ENCODE measurements around the gene RHBDL2. TPM values are rescaled to one million over a fixed set of nuclear protein-coding genes. Genes with fewer than 3 reads are reported as not detected.

RHBDL2 gene
- polyA plus RNA-seq, 3 donors: 0.08 TPM; not detected in 2

- H2AFZ ChIP-seq (ENCODE audit: insufficient read depth, low read depth, low read length, poor library complexity, severe bottlenecking): no peak overlapping the region
Measured at GRCh38 chr1:38953433-38953860, 11.8 kb upstream of the RHBDL2 start.

GRCh38 chr1:38950553-38950952 is 8.9 kb upstream of the RHBDL2 start:
- Histone ChIP-seq H3K27ac (ENCODE audit: low read depth in 1 of 2, low read length in 2 of 2) (no peak overlapping the region), H3K27me3 (ENCODE audit: control insufficient read depth in 2 of 2, insufficient read depth in 2 of 2, low read length in 2 of 2) (no peaks in the 10 kb centered on the region), H3K4me3 (replicated peaks in 1 of 3; ENCODE audit: low read depth in 2 of 3, low read length in 3 of 3) (no peak overlapping the region), H3K9ac (ENCODE audit: insufficient read depth, low read length, poor library complexity, severe bottlenecking) (no peak overlapping the region), H3K4me1 (ENCODE audit: control insufficient read depth in 1 of 2, insufficient read depth in 2 of 2, low read length in 2 of 2) (no peaks in the 10 kb centered on the region), H2AFZ (ENCODE audit: insufficient read depth, low read depth, low read length, poor library complexity, severe bottlenecking) (no peak overlapping the region), H4K20me1 (ENCODE audit: insufficient read depth, low read length) (no peaks in the 10 kb centered on the region), H3K9me3 (replicated peaks in 1 of 2; ENCODE audit: control insufficient read depth in 1 of 2, insufficient read depth in 1 of 2, low read length in 2 of 2) (peaks cover 0 to 4% of the 10 kb centered on the region in 2 donors), H3K36me3 (replicated peaks in 1 of 2; ENCODE audit: control insufficient read depth in 1 of 2, insufficient read depth in 2 of 2, low read length in 2 of 2) (no peaks in the 10 kb centered on the region), H3K79me2 (ENCODE audit: insufficient read depth, low read length) (no peaks in the 10 kb centered on the region), H3K4me2 (replicated peaks; ENCODE audit: extremely low read depth, low read length, poor library complexity, severe bottlenecking) (no peak overlapping the region)
- WGBS (ENCODE audit: insufficient coverage): no CpG with 5 or more reads among the region's 2 CpGs
- intact Hi-C loops (cut with micrococcal nuclease): no loop called here
- Mint-ChIP-seq H3K9me3 (peaks cover 0 to 10% (median 5%) of the 10 kb centered on the region in 7 donors), H3K27ac (no peak overlapping the region), H3K4me3 (no peak overlapping the region), H3K27me3 (ENCODE audit: low read depth in 3 of 3) (peaks cover 0 to 7% (median 3%) of the 10 kb centered on the region in 3 donors), H3K4me1 (peaks cover 4% of the 10 kb centered on the region), H3K36me3 (no peaks in the 10 kb centered on the region)
- TF ChIP-seq CTCF (IDR thresholded peaks at IDR 0.05): no peak
- no peak for DNase-seq

More at GRCh38 chr1:38953433-38953860, 11.8 kb upstream of the RHBDL2 start:
- Mint-ChIP-seq H3K9me3 (peaks cover 0 to 7% (median 0%) of the 10 kb centered on the region in 7 donors), H3K36me3 (no peaks in the 10 kb centered on the region), H3K4me3 (no peak overlapping the region), H3K4me1 (peaks cover 4% of the 10 kb centered on the region), H3K27ac (peak overlapping the region in 1 of 7 donors; percentile 11), H3K27me3 (ENCODE audit: low read depth in 3 of 3) (peaks cover 0 to 7% (median 3%) of the 10 kb centered on the region in 3 donors)
- no CpG with 5 or more reads among the region's 4 CpGs for WGBS (ENCODE audit: insufficient coverage)
- Histone ChIP-seq H3K27me3 (ENCODE audit: control insufficient read depth in 2 of 2, insufficient read depth in 2 of 2, low read length in 2 of 2) (no peaks in the 10 kb centered on the region), H3K9me3 (replicated peaks in 1 of 2; ENCODE audit: control insufficient read depth in 1 of 2, insufficient read depth in 1 of 2, low read length in 2 of 2) (no peaks in the 10 kb centered on the region), H3K36me3 (replicated peaks in 1 of 2; ENCODE audit: control insufficient read depth in 1 of 2, insufficient read depth in 2 of 2, low read length in 2 of 2) (no peaks in the 10 kb centered on the region), H3K4me2 (replicated peaks; ENCODE audit: extremely low read depth, low read length, poor library complexity, severe bottlenecking) (no peak overlapping the region), H3K4me1 (ENCODE audit: control insufficient read depth in 1 of 2, insufficient read depth in 2 of 2, low read length in 2 of 2) (no peaks in the 10 kb centered on the region), H3K79me2 (ENCODE audit: insufficient read depth, low read length) (no peaks in the 10 kb centered on the region), H3K9ac (ENCODE audit: insufficient read depth, low read length, poor library complexity, severe bottlenecking) (no peak overlapping the region), H4K20me1 (ENCODE audit: insufficient read depth, low read length) (no peaks in the 10 kb centered on the region), H3K4me3 (replicated peaks in 1 of 3; ENCODE audit: low read depth in 2 of 3, low read length in 3 of 3) (no peak overlapping the region), H3K27ac (ENCODE audit: low read depth in 1 of 2, low read length in 2 of 2) (no peak overlapping the region)
- intact Hi-C loops (cut with micrococcal nuclease): no loop called here
- no peak for DNase-seq
- no peak for TF ChIP-seq CTCF (IDR thresholded peaks at IDR 0.05)

Data from CD14-positive monocyte (primary cell).